Neuronal stem cell (in vitro differentiated cells): ENCODE data around the gene PLOD3.
A peak's percentile ranks its signal among the peaks of the same experiment; 100 is the strongest.

Source experiments
- DNase-seq: peaks from one replicate; pipeline ENCODE4 v3.0.0-alpha.2; 2013; ENCODE audit warnings: low spot score
- H2AFZ ChIP-seq: one replicate; pipeline ENCODE4 v1.6.1; 2013; ENCODE audit warnings: mild to moderate bottlenecking, low read length, inconsistent platforms
- H2AK5ac ChIP-seq: 2 replicates; pipeline ENCODE4 v1.6.1; 2013; ENCODE audit warnings: low read depth, mild to moderate bottlenecking, inconsistent platforms, low read length, moderate library complexity, mixed read lengths
- H2BK120ac ChIP-seq: 2 replicates; pipeline ENCODE4 v1.6.1; 2013; ENCODE audit warnings: low read depth, mild to moderate bottlenecking, inconsistent platforms, low read length, moderate library complexity, mixed read lengths
- H2BK12ac ChIP-seq: one replicate; pipeline ENCODE4 v1.6.1; 2013; ENCODE audit warnings: low read length, inconsistent platforms
- H2BK15ac ChIP-seq: 2 replicates; pipeline ENCODE4 v1.6.1; 2013; ENCODE audit warnings: mild to moderate bottlenecking, low read length, inconsistent platforms, mixed read lengths
- H2BK5ac ChIP-seq: one replicate; pipeline ENCODE4 v1.6.1; 2013; ENCODE audit warnings: inconsistent platforms, mild to moderate bottlenecking, low read length, moderate library complexity
- H3K14ac ChIP-seq: one replicate; pipeline ENCODE4 v1.6.1; 2013; ENCODE audit warnings: low read length, inconsistent platforms
- H3K18ac ChIP-seq: 2 replicates; pipeline ENCODE4 v1.6.1; 2013; ENCODE audit warnings: low read length, inconsistent platforms
- H3K23ac ChIP-seq: 2 replicates; pipeline ENCODE4 v1.6.1; 2013; ENCODE audit warnings: low read depth, mild to moderate bottlenecking, mixed read lengths, low read length, inconsistent platforms; ENCODE audit not compliant: poor library complexity
- H3K27ac ChIP-seq: replicated peaks from 3 replicates; pipeline ENCODE4 v1.5.1; 2013; ENCODE audit warnings: low read length, inconsistent platforms
- H3K27me3 ChIP-seq, 3 experiments: 2 replicates each; pipeline ENCODE4 v1.6.1; 2013; ENCODE audit warnings: low read length in 3 of 3, mild to moderate bottlenecking in 2 of 3, inconsistent platforms in 1 of 3, low read depth in 1 of 3, mixed read lengths in 1 of 3, moderate library complexity in 1 of 3; ENCODE audit not compliant: control insufficient read depth in 3 of 3, insufficient read depth in 3 of 3
- H3K36me3 ChIP-seq, 2 donors: replicated peaks in 1 of 2; 2 replicates each; pipeline ENCODE4 v1.6.1; 2013; ENCODE audit warnings: low read length in 2 of 2; ENCODE audit not compliant: control insufficient read depth in 2 of 2, insufficient read depth in 2 of 2
- H3K4ac ChIP-seq: 2 replicates; pipeline ENCODE4 v1.6.1; 2013; ENCODE audit warnings: inconsistent platforms, mild to moderate bottlenecking, low read length, moderate library complexity
- H3K4me1 ChIP-seq, 2 donors: 1 replicate in 1 of 2; 2 replicates in 1 of 2; pipeline ENCODE4 v1.6.1; 2013; ENCODE audit warnings: low read length in 2 of 2, low read depth in 1 of 2; ENCODE audit not compliant: control insufficient read depth in 2 of 2, insufficient read depth in 1 of 2
- H3K4me2 ChIP-seq: one replicate; pipeline ENCODE4 v1.6.1; 2013; ENCODE audit warnings: mild to moderate bottlenecking, low read length, inconsistent platforms; ENCODE audit not compliant: insufficient read depth, poor library complexity, severe bottlenecking
- H3K4me3 ChIP-seq, 2 donors: 2 replicates each; pipeline ENCODE4 v1.5.1; 2013; ENCODE audit warnings: low read length in 2 of 2, mild to moderate bottlenecking in 2 of 2, inconsistent platforms in 1 of 2, moderate library complexity in 1 of 2
- H3K79me1 ChIP-seq: one replicate; pipeline ENCODE4 v1.6.1; 2013; ENCODE audit warnings: low read depth, mild to moderate bottlenecking, inconsistent platforms, low read length, moderate library complexity
- H3K9ac ChIP-seq: one replicate; pipeline ENCODE4 v1.6.1; 2013; ENCODE audit warnings: mild to moderate bottlenecking, low read depth, low read length, inconsistent platforms; ENCODE audit not compliant: poor library complexity
- H3K9me3 ChIP-seq, 2 donors: replicated peaks in 1 of 2; 2 replicates each; pipeline versions ENCODE3 to v1.6.1; 2013; ENCODE audit warnings: low read length in 2 of 2, mild to moderate bottlenecking in 2 of 2, inconsistent platforms in 1 of 2, low read depth in 1 of 2, mixed read lengths in 1 of 2, moderate library complexity in 1 of 2; ENCODE audit not compliant: control insufficient read depth in 2 of 2, insufficient read depth in 1 of 2
- H4K8ac ChIP-seq: one replicate; pipeline ENCODE4 v1.6.1; 2013; ENCODE audit warnings: low read depth, mild to moderate bottlenecking, inconsistent platforms, low read length, moderate library complexity
- H4K91ac ChIP-seq: one replicate; pipeline ENCODE4 v1.6.1; 2013; ENCODE audit warnings: low read length, low read depth, mild to moderate bottlenecking, inconsistent platforms; ENCODE audit not compliant: poor library complexity
- WGBS, 2 donors: extraction: QIAGEN DNeasy Blood & Tissue Kit; methylation state at CpG; one replicate each; pipeline ENCODE4 v1.1.7; 2013; ENCODE audit warnings: missing lambda C conversion rate in 2 of 2, mixed read lengths in 1 of 2; ENCODE audit not compliant: insufficient read length in 2 of 2, insufficient replicate concordance in 1 of 2; ENCODE audit errors: extremely low coverage in 2 of 2; 5-methylcytosine and 5-hydroxymethylcytosine counted together

PLOD3 gene

GRCh38 chr7:101216860-101217387, 457 bp downstream of the PLOD3 start:
- WGBS, 2 donors = no CpG with 5 or more reads among the region's 34 CpGs
- no peak overlapping the region for H2BK12ac ChIP-seq
- H2BK15ac ChIP-seq = peak overlapping the region; percentile 9
- peak; percentile 31 for DNase-seq
- H2BK5ac ChIP-seq = peak overlapping the region; percentile 96
- peak overlapping the region; percentile 3 for H3K23ac ChIP-seq
- H3K18ac ChIP-seq = peak overlapping the region; percentile 89
- peaks cover 11% of the 10 kb centered on the region for H3K79me1 ChIP-seq
- H4K91ac ChIP-seq = peak overlapping the region; percentile 77
- H3K14ac ChIP-seq = no peak overlapping the region
- H3K4me3 ChIP-seq = peak overlapping the region; percentile 76 to 86
- H4K8ac ChIP-seq = no peak overlapping the region
- peak overlapping the region; percentile 91 for H3K4me2 ChIP-seq
- peak overlapping the region; percentile 82 for H3K9ac ChIP-seq
- H3K27ac ChIP-seq = peak overlapping the region; percentile 80
- H3K27me3 ChIP-seq = no peaks in the 10 kb centered on the region
- H2BK120ac ChIP-seq = no peak overlapping the region
- peak overlapping the region; percentile 93 for H2AFZ ChIP-seq
- H3K36me3 ChIP-seq = peaks cover 7 to 25% of the 10 kb centered on the region in 2 donors
- peak overlapping the region; percentile 10 for H2AK5ac ChIP-seq
- no peaks in the 10 kb centered on the region for H3K9me3 ChIP-seq
- peaks cover 6 to 11% of the 10 kb centered on the region in 2 donors for H3K4me1 ChIP-seq
- H3K4ac ChIP-seq = no peak overlapping the region

GRCh38 chr7:101216001-101216859, 1.2 kb downstream of the PLOD3 start:
- no peaks in the 10 kb centered on the region for H3K9me3 ChIP-seq
- peaks cover 6 to 11% of the 10 kb centered on the region in 2 donors for H3K4me1 ChIP-seq
- H3K18ac ChIP-seq = peak overlapping the region; percentile 89
- peak overlapping the region; percentile 91 for H3K4me2 ChIP-seq
- H3K4ac ChIP-seq = peak overlapping the region; percentile 45
- peak overlapping the region; percentile 93 for H2AFZ ChIP-seq
- no peak overlapping the region for H2BK12ac ChIP-seq
- H3K27me3 ChIP-seq = no peaks in the 10 kb centered on the region
- H3K36me3 ChIP-seq = peaks cover 10 to 32% of the 10 kb centered on the region in 2 donors
- peaks cover 11% of the 10 kb centered on the region for H3K79me1 ChIP-seq
- peak overlapping the region; percentile 10 for H2AK5ac ChIP-seq
- peak overlapping the region; percentile 82 for H3K9ac ChIP-seq
- peak overlapping the region; percentile 3 for H3K23ac ChIP-seq
- H4K91ac ChIP-seq = peak overlapping the region; percentile 77
- no CpG with 5 or more reads among the region's 31 CpGs for WGBS, 2 donors
- no peak overlapping the region for H3K27ac ChIP-seq
- no peak for DNase-seq
- no peak overlapping the region for H2BK120ac ChIP-seq
- H3K4me3 ChIP-seq = peak overlapping the region; percentile 76 to 86
- H4K8ac ChIP-seq = no peak overlapping the region
- H2BK15ac ChIP-seq = peak overlapping the region; percentile 9
- peak overlapping the region; percentile 96 for H2BK5ac ChIP-seq
- peak overlapping the region; percentile 63 for H3K14ac ChIP-seq

GRCh38 chr7:101212014-101212413, 5.4 kb downstream of the PLOD3 start:
- no peak for DNase-seq
- Histone ChIP-seq H2AFZ (no peak overlapping the region), H3K4ac (no peak overlapping the region), H3K36me3 (peaks cover 23 to 57% of the 10 kb centered on the region in 2 donors), H3K23ac (peak overlapping the region; percentile 73), H3K18ac (no peak overlapping the region), H2BK120ac (no peak overlapping the region), H3K27ac (no peak overlapping the region), H4K8ac (no peak overlapping the region), H2BK5ac (peak overlapping the region; percentile 53), H3K79me1 (peaks cover 9% of the 10 kb centered on the region), H3K4me3 (no peak overlapping the region), H3K4me2 (no peak overlapping the region), H2BK15ac (no peak overlapping the region), H2AK5ac (no peak overlapping the region), H2BK12ac (no peak overlapping the region), H3K9ac (peak overlapping the region; percentile 12), H3K4me1 (peaks cover 6% of the 10 kb centered on the region in 2 donors), H3K9me3 (no peaks in the 10 kb centered on the region), H4K91ac (no peak overlapping the region), H3K27me3 (no peaks in the 10 kb centered on the region), H3K14ac (no peak overlapping the region)
- no CpG with 5 or more reads among the region's 8 CpGs for WGBS, 2 donors

GRCh38 chr7:101211501-101211900, 5.9 kb downstream of the PLOD3 start:
- Histone ChIP-seq H3K4me2 (no peak overlapping the region), H4K91ac (no peak overlapping the region), H3K9me3 (no peaks in the 10 kb centered on the region), H3K4ac (no peak overlapping the region), H3K9ac (peak overlapping the region; percentile 12), H3K4me1 (peaks cover 2% of the 10 kb centered on the region in 2 donors), H3K4me3 (no peak overlapping the region), H2BK12ac (no peak overlapping the region), H3K79me1 (peaks cover 8% of the 10 kb centered on the region), H3K18ac (no peak overlapping the region), H2AFZ (no peak overlapping the region), H3K27me3 (no peaks in the 10 kb centered on the region), H3K36me3 (peaks cover 23 to 57% of the 10 kb centered on the region in 2 donors), H3K23ac (peak overlapping the region; percentile 73), H2BK120ac (no peak overlapping the region), H2AK5ac (no peak overlapping the region), H3K27ac (no peak overlapping the region), H2BK15ac (no peak overlapping the region), H4K8ac (no peak overlapping the region), H3K14ac (no peak overlapping the region), H2BK5ac (peak overlapping the region; percentile 53)
- no peak for DNase-seq
- WGBS, 2 donors = no CpG with 5 or more reads among the region's 24 CpGs
